Stimulated activated naive CD8-positive, alpha-beta T cell treated with anti-CD3 and anti-CD28 coated beads, Interleukin-15, amount 100 ng/mL, for 72 hours (primary cell): ENCODE measurements around the gene GRAMD1A.
A peak's percentile ranks its signal among the peaks of the same experiment; 100 is the strongest.

Source experiments
- ATAC-seq: fragments of 150-1000 bp; cut with Tn5 transposase; 2 replicates; pipeline ENCODE4 v1.10.0; 2021; ENCODE audit warnings: mild to moderate bottlenecking, moderate library complexity
- DNase-seq, 2 donors: peaks; one replicate each; pipeline ENCODE4 v3.0.0; 2021 to 2022
- H3K27ac Mint-ChIP-seq, 2 donors: one replicate each; pipeline ENCODE4 v1.8.0; 2022; ENCODE audit warnings: mild to moderate bottlenecking in 2 of 2, mixed read lengths in 2 of 2, moderate library complexity in 2 of 2
- H3K27me3 Mint-ChIP-seq: one replicate; pipeline ENCODE4 v1.8.0; 2022; ENCODE audit warnings: mixed read lengths
- H3K4me1 Mint-ChIP-seq: one replicate; pipeline ENCODE4 v1.8.0; 2022; ENCODE audit warnings: mild to moderate bottlenecking, mixed read lengths
- H3K4me3 Mint-ChIP-seq, 2 donors: one replicate each; pipeline ENCODE4 v1.8.0; 2022; ENCODE audit warnings: mild to moderate bottlenecking in 2 of 2, mixed read lengths in 2 of 2, moderate library complexity in 1 of 2
- H3K9me3 Mint-ChIP-seq, 2 donors: one replicate each; pipeline ENCODE4 v1.8.0; 2022; ENCODE audit warnings: mixed read lengths in 2 of 2

Gene GRAMD1A

DNA sequence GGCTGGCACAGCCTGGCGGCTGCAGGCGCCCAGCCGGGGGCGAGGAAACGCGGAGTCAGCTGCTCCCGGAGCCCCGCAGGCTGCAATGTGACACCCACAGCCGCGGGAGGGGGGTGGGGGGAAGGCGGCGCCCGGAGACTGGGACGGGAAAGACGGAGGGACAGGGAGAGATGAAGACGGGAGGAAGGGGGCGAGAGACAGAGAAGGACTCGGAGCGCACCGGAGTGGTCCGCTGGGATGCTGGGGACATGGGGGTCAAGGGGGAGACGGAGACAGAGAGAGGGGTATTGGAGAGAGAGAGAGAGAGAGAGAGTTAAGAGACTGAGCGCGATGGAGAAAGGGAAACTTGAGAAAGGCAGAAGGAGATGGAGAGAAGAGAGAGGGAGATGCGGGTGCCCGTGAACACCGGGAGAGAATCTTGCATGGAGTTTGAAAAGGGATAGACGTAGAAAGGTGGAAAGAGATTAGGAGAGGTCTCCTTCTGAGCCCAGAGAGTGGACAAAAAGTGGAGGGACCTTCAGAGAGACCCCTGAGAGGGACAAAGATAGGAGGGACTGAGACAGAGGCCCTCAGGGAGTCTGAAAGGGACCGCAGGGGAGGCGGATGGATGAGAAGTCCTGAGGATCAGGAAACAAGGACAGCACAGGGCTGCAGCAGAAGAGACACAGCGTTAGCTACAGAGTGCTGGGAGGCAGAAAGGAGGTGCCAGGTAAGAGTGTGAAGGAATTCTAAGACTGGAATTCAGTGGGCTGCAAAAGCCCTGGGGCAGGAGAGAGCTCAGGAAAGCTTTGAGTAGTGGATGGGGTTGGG is 31.2 kb downstream of the GRAMD1A start:
- DNase-seq (no peak), ATAC-seq (no peak)
- Mint-ChIP-seq H3K27ac (peak overlapping the region; percentile 44 to 77), H3K4me3 (peak overlapping the region; percentile 56 to 57), H3K27me3 (peaks cover 23% of the 10 kb centered on the region), H3K4me1 (peaks cover 30% of the 10 kb centered on the region), H3K9me3 (no peaks in the 10 kb centered on the region)

- peaks cover 22% of the 10 kb centered on the region for H3K4me1 Mint-ChIP-seq
- peak overlapping the region in 1 of 2 donors; percentile 91 for H3K27ac Mint-ChIP-seq
- H3K4me3 Mint-ChIP-seq = no peak overlapping the region
- peaks cover 23% of the 10 kb centered on the region for H3K27me3 Mint-ChIP-seq
- ATAC-seq = no peak
- H3K9me3 Mint-ChIP-seq = no peaks in the 10 kb centered on the region
- DNase-seq = no peak
Measured at GRCh38 chr19:35032356-35032865, 32.3 kb downstream of the GRAMD1A start.

GRCh38 chr19:35033067-35034004 is 33.2 kb downstream of the GRAMD1A start:
- no peak for DNase-seq
- H3K27ac Mint-ChIP-seq = no peak overlapping the region
- peaks cover 23% of the 10 kb centered on the region for H3K27me3 Mint-ChIP-seq
- no peak for ATAC-seq
- H3K9me3 Mint-ChIP-seq = no peaks in the 10 kb centered on the region
- H3K4me3 Mint-ChIP-seq = no peak overlapping the region
- H3K4me1 Mint-ChIP-seq = peaks cover 16% of the 10 kb centered on the region

DNA sequence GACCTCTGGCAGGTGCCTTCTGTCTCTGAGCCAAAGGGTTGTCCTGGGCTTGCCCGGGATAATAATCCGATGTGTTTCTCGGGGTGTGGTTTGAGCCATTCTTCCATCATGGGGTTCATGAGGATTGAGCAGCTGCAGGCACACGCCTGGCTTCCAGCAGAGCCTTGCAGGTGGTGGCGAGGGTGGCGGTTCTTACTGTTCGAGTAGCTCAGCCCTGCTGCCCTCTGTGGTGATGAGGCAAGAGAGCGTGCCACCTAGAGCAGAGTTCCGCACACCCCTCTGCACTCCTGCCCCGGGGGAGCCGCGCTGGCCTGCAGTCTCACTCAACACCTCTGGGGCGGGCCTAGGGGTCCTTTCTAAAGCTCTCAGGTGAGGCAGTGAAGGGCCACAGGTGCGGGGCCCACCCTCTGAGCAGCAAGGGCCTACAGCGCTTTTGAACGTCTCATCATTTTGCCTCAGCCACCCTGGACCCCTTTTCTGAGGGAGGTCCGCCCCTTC is 33.9 kb downstream of the GRAMD1A start:
- Mint-ChIP-seq H3K9me3 (no peaks in the 10 kb centered on the region), H3K4me3 (no peak overlapping the region), H3K27ac (peak overlapping the region in 1 of 2 donors; percentile 31), H3K4me1 (peaks cover 17% of the 10 kb centered on the region), H3K27me3 (peaks cover 23% of the 10 kb centered on the region)
- DNase-seq (no peak), ATAC-seq (no peak)

DNA sequence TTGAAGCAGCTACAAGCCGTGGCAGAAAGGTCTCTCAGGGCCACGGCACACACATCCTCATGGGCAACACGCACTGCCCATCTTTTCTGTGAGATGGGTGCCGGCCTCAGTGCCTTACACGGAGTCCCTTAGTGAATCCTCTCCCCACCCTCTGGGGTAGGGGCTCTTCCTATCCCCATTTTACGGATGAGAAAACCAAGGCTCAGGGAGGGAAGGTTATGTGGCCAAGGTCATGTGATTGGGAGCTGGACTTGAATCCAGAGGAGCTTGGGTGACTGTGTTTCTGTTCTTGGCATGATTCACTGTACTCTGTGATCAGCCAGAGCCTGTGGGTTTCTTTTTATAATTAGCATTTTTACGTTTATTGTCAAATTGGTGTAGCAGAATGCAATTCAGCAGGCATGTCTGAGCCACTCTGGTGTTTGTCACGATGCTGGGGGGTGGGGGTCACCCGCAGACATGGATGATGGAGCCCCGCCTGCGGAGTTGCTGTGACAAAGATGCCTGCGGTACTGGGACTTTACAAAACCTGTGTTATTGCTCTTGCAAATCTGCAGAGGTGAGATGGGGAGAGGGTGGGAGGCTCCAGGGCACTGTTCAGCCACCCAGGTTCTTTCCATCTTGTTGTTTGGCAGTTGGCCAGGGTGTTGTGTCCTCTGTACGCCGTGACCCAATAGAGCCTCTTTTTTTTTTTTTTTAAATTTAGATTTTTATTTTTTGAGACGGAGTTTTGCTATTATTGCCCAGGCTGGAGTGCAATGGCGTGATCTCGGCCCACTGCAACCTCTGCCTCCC is 34.7 kb downstream of the GRAMD1A start:
- ATAC-seq = no peak
- no peak for DNase-seq
- H3K9me3 Mint-ChIP-seq = no peaks in the 10 kb centered on the region
- H3K27ac Mint-ChIP-seq = peak overlapping the region in 1 of 2 donors; percentile 87
- peaks cover 23% of the 10 kb centered on the region for H3K27me3 Mint-ChIP-seq
- H3K4me3 Mint-ChIP-seq = no peak overlapping the region
- peaks cover 16% of the 10 kb centered on the region for H3K4me1 Mint-ChIP-seq

GRCh38 chr19:35037716-35038622 is 37.8 kb downstream of the GRAMD1A start:
- Mint-ChIP-seq H3K9me3 (no peaks in the 10 kb centered on the region), H3K4me1 (peaks cover 30% of the 10 kb centered on the region), H3K27me3 (peaks cover 18% of the 10 kb centered on the region), H3K4me3 (no peak overlapping the region), H3K27ac (no peak overlapping the region)
- ATAC-seq (no peak), DNase-seq (no peak)

GRCh38 chr19:35038623-35039512 is 38.7 kb downstream of the GRAMD1A start:
- no peak overlapping the region for H3K4me3 Mint-ChIP-seq
- no peak overlapping the region for H3K27ac Mint-ChIP-seq
- DNase-seq (no peak), ATAC-seq (no peak)
- peaks cover 32% of the 10 kb centered on the region for H3K4me1 Mint-ChIP-seq
- H3K9me3 Mint-ChIP-seq = no peaks in the 10 kb centered on the region
- H3K27me3 Mint-ChIP-seq = peaks cover 18% of the 10 kb centered on the region

DNA sequence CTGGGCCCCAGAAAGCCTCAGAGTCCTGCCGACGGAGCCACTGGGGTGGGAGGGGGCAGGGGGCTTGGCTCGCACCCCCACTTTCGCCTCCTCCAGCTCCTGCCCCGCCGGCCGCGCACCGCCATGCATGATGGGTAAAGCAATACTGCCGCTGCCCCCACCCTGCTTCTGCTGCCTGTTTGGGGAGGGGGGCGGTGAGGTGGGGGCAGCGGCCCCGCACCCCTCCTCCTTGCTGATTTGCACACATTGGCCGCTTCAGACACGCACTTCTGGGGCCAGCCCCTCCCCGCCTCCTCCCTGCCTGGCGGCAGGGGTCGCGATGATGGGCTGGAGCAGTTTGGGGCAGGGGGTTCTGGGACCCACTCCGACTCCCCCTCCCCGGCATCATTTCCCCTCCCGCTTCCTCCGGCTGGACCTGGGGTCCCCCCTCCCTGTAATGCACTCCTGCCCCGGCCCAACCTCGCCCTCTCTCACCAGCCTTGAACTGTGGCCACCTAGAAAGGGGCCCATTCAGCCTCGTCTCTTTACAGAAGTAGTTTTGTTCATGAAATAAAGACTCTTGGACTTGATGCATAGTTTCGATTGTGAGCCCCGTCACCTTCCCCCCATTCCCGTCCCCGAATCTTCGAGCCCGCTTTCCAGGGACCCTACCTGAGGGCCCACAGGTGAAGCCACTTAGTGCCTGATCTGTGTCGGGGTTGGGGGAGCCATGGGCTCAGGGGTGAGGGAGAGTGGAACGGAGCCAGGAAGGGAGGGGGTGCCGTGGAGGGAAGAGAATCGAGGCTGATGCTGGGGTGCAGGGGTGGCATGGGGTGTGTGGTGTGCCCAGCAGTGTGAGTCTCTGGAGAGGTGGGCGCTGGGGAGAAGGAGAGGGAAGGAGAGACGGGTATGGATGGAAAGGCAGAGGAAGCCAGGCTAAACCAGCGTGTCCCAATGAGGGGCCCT is 40.0 kb downstream of the GRAMD1A start:
- ATAC-seq (peak; percentile 40), DNase-seq (no peak)
- Mint-ChIP-seq H3K9me3 (no peaks in the 10 kb centered on the region), H3K27me3 (peaks cover 26% of the 10 kb centered on the region), H3K4me1 (peaks cover 43% of the 10 kb centered on the region), H3K4me3 (peak overlapping the region; percentile 48 to 80), H3K27ac (peak overlapping the region; percentile 83 to 89)

GRCh38 chr19:35040826-35041547 is 40.9 kb downstream of the GRAMD1A start:
- DNase-seq (no peak), ATAC-seq (peak; percentile 42)
- no peaks in the 10 kb centered on the region for H3K9me3 Mint-ChIP-seq
- peak overlapping the region; percentile 83 to 89 for H3K27ac Mint-ChIP-seq
- H3K27me3 Mint-ChIP-seq = peaks cover 26% of the 10 kb centered on the region
- peaks cover 52% of the 10 kb centered on the region for H3K4me1 Mint-ChIP-seq
- H3K4me3 Mint-ChIP-seq = peak overlapping the region; percentile 48 to 80

DNA sequence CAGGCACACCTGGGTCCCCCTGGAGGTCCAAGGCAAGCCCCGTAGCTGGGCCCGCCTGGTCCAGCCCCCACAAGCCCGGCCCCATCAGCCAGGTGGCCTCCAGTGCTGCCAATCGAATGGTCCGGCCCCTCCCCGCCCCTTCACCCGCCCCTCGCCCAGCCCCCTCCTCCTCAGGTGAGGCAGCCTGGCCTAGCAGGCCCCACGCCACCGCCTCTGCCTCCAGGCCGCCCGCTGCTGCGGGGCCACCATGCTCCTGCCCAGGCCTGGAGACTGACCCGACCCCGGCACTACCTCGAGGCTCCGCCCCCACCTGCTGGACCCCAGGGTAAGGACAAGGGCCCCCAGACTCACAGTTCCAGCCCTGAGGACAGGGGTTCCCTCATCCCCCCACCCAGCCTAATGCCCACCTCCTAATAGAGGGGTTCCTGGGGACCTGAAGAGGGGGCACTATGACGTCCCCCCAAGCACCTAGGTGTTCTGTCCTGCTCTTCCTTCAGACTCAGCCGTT is 41.5 kb downstream of the GRAMD1A start, which contains the start of gene HPN:
TSS of gene HPN (plus strand) at position 174 of the 508 bp plus-strand sequence. CDS start 786 bp downstream, outside the sequence.
- Mint-ChIP-seq H3K9me3 (no peaks in the 10 kb centered on the region), H3K4me1 (peaks cover 53% of the 10 kb centered on the region), H3K27me3 (peaks cover 26% of the 10 kb centered on the region)

GRCh38 chr19:35042056-35042730 is 42.1 kb downstream of the GRAMD1A start:
- DNase-seq = no peak
- no peak for ATAC-seq
- H3K27ac Mint-ChIP-seq = peak overlapping the region in 1 of 2 donors; percentile 69
- H3K4me1 Mint-ChIP-seq = peaks cover 56% of the 10 kb centered on the region
- H3K27me3 Mint-ChIP-seq = peaks cover 26% of the 10 kb centered on the region
- no peaks in the 10 kb centered on the region for H3K9me3 Mint-ChIP-seq
- H3K4me3 Mint-ChIP-seq = peak overlapping the region in 1 of 2 donors; percentile 2

More for the DNA sequence above, 41.5 kb downstream of the GRAMD1A start, which contains the start of gene HPN:
- peak; percentile 4 for ATAC-seq
- Mint-ChIP-seq H3K27ac (peak within 1 kb of the TSS; percentile 83 to 89), H3K4me3 (peak within 1 kb of the TSS; percentile 48 to 80)
- no peak for DNase-seq
